CD4-positive, alpha-beta T cell treated with Interleukin-2 at 100 ng/mL for 4 hours (primary cell): ENCODE results near the gene SELENOS.
A peak's percentile ranks its signal among the peaks of the same experiment; 100 is the strongest.

Experiments
- DNase-seq: peaks from one replicate; pipeline ENCODE4 v3.0.0-alpha.2; 2020; ENCODE audit warnings: low spot score

The SELENOS gene

DNA sequence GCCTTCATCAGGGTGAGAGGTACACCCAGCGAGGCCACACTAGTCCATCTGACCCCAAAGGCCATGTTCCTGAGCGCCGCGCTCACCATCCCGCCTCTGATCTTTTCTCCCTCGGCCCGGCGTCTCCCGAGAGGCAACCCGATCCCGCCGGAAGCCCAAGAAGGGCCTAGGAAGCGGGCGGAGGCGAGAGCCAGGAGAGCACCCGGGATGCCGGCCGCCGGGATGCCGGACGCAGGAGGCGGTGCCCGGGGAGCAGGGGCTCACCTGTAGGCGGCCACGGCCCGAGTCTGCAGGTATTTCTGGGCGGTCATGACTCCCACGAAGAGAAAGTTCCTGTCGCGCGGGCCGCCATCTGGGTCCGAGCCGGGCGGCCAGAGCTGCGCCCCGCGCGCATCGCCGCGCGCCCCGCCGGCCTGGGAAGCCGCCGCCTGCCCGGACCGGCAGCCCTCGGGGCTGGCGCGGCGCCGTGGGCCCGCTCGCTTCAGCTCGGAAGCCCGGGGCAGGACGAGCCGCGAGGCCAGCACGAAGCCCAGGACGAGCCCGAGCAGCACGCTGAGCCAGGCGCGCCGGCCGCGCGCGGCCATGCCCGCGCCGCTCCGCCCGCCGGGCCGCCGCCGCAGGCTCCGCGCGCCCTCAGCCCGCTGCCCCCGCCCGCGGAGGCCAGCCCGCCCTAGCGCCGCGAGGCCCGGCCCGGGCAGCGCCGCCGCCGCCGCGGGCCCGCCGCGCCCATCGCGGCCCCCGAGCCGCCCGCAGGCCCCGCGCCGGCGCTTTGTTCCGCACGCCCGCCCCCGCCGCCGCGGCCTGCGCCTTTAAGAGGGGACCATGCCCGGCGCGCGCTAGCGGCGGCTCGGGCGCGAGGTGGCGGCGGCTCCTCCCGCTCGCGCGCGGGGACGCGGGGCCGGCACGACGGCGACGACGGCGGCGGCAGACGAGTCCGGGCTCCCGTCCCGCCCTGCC lies 26.1 kb downstream of the SELENOS start:
- DNase-seq, result no peak

DNA sequence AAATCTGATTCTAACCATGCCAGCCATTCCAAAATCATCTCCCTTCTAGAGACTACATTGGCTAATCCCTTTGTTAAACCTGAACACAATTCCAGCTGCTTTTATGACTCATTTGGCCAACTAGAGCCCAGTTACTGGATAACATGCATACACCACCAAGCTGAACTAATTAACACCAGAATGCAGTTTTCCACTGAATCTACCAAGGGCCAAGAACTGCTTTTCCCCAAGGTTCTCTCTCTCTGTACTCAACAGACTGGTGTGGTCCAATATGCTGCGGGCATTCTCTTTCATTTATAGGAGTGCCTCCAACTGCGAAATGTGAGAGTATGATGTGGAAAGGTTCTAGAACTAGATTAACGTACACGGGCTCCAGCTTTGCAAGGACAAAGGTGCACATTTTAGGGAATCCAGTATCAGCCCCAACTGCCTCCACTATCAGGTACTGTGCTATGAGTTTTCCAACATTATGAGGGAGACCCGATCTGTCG lies 26.9 kb downstream of the SELENOS start:
- no peak for DNase-seq

GRCh38 chr15:101248274-101248673 lies 29.0 kb downstream of the SELENOS start:
- DNase-seq, result no peak

GRCh38 chr15:101246824-101247745 lies 30.2 kb downstream of the SELENOS start:
- no peak for DNase-seq

GRCh38 chr15:101246391-101246790 lies 30.9 kb downstream of the SELENOS start:
- DNase-seq, result no peak

DNA sequence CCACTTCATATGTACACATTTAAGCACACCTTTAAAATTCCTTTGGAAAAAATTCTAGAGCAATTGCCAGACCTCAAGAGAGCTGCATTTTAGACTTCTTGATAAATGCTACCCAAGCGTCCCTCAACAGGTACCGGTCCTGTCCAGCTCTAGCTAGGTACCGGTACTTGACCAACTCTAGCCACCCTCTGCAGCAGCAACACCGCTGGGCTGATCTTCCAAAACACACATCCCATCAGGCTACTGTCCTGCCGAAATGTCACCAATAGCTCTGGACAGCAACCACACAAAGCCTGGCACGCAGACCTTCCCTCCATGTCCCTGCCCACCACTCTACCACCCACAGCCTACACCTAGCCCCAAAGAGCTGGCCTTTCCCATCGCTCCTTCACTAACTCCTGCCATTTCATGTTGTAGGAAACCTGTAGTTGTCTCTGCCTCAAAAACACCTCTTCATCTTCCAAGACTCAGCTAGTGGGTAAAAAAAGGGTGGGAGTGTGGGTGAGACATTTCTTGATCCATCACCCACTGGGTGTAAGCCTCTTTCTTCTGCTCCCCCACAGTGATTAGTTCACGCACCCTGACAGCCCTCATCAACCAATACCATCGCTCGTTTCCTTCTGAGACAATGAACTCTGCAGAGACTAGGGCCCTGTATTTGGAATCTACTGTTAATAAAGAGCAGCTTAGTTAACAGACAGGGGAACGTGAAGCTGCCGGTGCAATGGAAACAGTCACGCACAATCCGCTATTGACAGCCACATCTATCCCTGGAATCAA lies 32.2 kb downstream of the SELENOS start:
- no peak for DNase-seq

DNA sequence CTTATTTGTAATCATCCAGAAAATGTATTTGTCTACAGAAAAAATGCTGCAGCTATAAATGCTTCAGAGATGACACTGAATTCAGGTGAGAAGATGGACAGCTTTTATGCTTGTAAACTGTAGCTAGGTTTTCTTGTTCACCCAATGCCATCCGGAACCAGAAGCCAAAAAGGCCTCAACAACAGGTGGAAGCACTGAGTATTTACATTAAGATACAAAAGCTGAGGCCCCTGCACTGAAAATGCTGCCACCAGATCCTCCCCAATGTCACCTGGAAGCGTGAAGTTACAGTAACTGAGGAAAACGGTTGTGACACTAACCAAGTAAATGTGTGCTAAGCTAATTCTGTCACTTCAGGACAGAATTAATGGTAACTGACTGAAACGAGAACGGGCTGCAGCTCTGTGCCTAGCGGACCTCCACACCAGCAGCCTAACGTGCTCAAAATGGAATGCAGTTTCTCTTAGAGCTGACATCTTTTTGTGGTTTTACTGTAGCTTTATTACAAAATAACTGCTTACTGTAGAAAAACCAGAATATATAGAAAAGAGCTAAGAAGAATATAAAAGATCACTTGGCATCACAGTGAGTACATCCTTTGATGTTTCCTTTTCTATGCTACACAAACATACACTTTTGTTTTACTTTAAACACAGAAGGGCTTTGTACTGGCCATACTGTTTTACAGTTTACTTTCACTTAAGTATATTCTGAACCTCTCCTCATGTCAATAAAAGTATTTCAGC lies 33.1 kb downstream of the SELENOS start:
- no peak for DNase-seq

GRCh38 chr15:101243420-101243819 lies 33.9 kb downstream of the SELENOS start:
- DNase-seq, result no peak

DNA sequence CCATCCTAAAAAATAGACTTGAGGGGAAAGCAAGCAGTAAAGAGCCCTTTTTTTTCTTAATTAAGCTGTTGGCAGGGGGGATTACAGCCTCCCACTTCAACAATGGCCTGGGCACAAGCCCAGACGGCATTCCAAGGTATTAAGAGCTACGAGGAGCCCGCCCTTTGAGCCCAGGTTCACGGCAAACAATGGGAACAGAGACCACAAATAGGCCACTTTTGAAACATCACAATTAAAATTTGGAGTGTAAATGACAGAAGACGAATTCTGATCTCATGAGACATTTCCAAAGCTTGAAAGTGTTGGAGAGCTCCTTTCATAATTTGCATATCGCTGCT lies 34.3 kb downstream of the SELENOS start:
- DNase-seq, result no peak

- DNase-seq, result peak; percentile 75
These were observed 34.9 kb downstream of the SELENOS start for GRCh38 chr15:101242160-101242998.

DNA sequence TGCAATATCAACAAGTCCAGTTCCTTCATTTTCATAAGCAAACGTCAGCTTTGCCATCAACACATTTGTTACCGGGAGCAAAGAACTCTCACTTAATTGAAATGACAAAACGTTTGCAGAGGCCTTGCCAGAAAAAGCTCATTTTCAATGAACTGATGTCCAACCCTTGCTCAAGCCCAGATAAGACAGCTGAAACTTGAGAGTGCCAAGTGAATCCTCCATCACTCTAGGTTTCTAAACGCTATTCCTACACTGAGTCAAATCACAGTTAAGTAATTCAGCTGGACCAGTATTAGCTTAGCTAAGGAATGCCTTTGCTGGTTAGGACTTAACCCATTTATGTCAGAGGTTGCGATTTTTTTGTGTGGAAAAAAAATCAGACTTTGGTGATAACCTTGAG lies 36.9 kb downstream of the SELENOS start:
- DNase-seq, result no peak

DNA sequence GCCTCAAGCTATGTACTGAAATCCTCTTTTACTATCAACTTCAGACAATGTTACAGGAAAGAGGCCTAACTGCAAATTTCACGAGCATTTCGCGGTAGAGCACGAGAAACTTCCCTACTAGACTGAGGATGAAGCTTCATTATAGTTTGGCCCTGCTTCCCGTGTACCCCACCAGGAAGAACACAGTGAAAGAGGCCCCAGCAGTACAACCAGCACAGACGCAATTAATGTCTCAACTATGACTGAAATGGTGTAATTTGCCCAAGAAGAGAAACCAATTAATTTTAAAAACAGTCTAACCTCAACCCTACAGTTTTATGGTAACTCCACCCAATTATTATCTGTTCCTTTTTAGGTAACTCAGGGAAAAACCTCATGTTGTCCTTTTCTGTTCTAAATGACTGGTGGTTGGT lies 37.6 kb downstream of the SELENOS start:
- no peak for DNase-seq

GRCh38 chr15:101237251-101237650 lies 40.0 kb downstream of the SELENOS start:
- DNase-seq, result no peak

DNA sequence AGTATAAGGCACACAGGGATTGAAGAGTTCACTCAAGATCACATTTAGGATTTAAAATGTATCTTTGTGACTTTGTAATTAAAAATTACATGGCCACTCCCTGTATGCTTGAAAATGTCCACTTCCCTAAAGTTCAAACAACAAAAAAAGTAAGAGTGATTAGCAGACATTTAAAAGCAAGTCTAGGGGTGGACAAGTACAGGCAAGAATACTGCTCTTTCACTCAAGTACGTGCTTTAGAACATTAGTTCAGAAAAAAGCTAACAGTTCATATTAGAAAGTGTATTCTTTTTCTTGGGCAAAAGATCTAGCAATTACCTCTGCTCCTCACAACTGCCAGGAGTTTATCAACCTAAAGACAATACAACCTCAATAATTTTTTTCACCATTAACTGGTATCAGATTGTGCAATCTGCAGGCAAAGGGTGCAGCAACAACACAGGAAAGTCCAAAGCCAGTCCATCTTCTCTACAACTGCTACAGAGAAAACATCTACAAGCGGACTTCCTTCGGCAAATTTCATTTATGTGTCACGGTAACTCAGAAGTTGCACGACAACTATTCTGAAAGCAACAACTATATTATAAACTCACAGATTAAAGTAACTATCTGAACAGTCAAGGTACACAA lies 43.5 kb downstream of the SELENOS start:
- DNase-seq, result no peak

- DNase-seq, result no peak
These were observed 44.6 kb downstream of the SELENOS start for GRCh38 chr15:101232677-101233076.

GRCh38 chr15:101228313-101228712 lies 49.0 kb downstream of the SELENOS start:
- no peak for DNase-seq

- no peak for DNase-seq
These were observed 51.6 kb downstream of the SELENOS start for GRCh38 chr15:101225658-101226057.
